Ramos (cell line): Measurements from ENCODE around the gene HRG.

ENCODE experiments used
- in situ Hi-C: fragments of 300-500 bp; cut with MboI; formaldehyde crosslinking; loops from one replicate; pipeline ENCODE4 v1.14.3; 2022; ENCODE audit warnings: low sequenced_read_pairs; ENCODE audit not compliant: unreplicated experiment

Gene HRG

DNA sequence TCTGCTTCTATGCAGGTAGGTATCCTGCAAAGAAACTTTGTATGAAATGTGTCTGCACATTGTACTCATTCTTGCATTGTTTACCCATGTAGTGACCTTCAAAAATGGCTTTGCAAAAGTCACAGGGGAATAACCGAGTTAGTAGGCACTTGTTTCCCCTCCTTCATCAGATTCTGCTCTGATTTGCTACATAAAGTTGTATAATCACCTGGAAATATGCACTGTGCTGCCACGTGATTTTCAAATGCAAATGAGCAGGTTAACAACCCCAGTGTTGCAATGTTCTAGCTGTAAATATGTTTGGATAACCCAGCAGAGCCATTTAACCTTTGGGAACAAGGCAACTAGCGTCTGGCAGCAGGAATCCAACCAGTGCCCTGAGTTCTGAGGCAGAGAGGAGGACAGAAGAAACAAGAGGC is 51.2 kb downstream of the HRG start, which contains the start of gene KNG1:
Gene KNG1, plus strand, starts transcription at position 321 of the 419 bp plus-strand sequence. CDS start 184 bp downstream, outside the sequence.
- in situ Hi-C loops = no loop called here

GRCh38 chr3:186719945-186720739 is 54.3 kb downstream of the HRG start:
- in situ Hi-C loops = no loop called here

DNA sequence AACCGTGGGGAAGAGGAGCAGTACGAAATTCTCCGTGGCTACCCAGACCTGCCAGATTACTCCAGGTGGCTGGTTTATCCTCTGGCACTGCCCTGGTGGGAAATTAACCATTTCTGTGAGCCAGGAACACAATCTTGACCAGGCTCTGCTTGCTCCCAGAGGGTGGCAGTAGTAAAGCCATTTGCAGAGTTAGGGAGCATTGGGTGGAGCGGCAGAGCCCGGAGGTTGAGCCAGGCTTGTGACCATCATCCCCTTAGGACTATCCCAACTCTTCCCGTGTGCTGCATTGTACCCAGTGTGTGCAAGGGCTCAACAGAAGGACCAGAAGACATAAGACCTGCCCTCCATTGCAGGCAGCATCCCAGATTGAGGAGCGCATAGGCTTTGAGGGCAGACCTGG is 56.6 kb downstream of the HRG start:
- in situ Hi-C loops = no loop called here

- in situ Hi-C loops = no loop called here
Measured at GRCh38 chr3:186724911-186725310, 59.1 kb downstream of the HRG start.
